A673 (cell line): ENCODE measurements around the gene MBL2.

Experiments used
- EZH2 ChIP-seq: fragments of 200-600 bp; sonication (generic); IDR thresholded peaks from 2 replicates; pipeline ENCODE4 v1.6.1; 2017; ENCODE audit warnings: borderline replicate concordance, low read depth, mild to moderate bottlenecking, mixed read lengths, antibody characterized with exemption, low read length; ENCODE audit not compliant: poor library complexity, severe bottlenecking
- TF ChIP-seq, protein P1 (sequence below): fragments of 300-800, 200-600 bp; sonication (generic); conservative IDR thresholded peaks from 2 replicates; pipeline ENCODE4 v1.5.1; 2017; ENCODE audit warnings: low read depth, mild to moderate bottlenecking, antibody characterized with exemption, low read length, moderate library complexity, mixed read lengths

DNA sequence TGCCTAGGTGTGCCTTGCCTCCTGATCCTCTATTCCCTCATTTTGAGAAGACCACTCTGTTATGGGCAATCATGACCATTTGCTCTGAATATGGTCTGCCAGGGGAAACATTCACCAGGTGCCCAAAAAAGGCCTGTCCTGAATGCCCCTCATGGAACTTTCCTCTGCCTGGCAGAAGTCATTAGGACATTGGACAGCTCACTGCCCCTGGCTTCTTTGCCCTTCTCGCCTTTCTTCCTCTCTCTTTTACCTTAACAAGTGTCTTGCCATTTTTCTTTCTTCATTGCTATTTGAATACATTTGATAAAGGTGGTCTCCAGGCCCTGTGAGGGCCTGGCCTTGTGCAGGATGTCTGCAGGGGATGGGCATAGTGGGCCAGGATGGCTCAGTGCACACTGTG lies 20.3 kb downstream of the MBL2 start:
- TF ChIP-seq, protein P1, sequence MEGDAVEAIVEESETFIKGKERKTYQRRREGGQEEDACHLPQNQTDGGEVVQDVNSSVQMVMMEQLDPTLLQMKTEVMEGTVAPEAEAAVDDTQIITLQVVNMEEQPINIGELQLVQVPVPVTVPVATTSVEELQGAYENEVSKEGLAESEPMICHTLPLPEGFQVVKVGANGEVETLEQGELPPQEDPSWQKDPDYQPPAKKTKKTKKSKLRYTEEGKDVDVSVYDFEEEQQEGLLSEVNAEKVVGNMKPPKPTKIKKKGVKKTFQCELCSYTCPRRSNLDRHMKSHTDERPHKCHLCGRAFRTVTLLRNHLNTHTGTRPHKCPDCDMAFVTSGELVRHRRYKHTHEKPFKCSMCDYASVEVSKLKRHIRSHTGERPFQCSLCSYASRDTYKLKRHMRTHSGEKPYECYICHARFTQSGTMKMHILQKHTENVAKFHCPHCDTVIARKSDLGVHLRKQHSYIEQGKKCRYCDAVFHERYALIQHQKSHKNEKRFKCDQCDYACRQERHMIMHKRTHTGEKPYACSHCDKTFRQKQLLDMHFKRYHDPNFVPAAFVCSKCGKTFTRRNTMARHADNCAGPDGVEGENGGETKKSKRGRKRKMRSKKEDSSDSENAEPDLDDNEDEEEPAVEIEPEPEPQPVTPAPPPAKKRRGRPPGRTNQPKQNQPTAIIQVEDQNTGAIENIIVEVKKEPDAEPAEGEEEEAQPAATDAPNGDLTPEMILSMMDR, result no peak
- no peak for TF ChIP-seq EZH2
